ENCODE data around the gene CNGB1. TPM values are rescaled to one million over a fixed set of nuclear protein-coding genes. Genes with fewer than 3 reads are reported as not detected.
A peak's percentile ranks its signal among the peaks of the same experiment; 100 is the strongest.
"Not testable (repeated sequence)": the region's sequence is repeated elsewhere in the genome, so short reads cannot be mapped to it uniquely, and the experiment has no call there.

The CNGB1 gene
- total and polyA plus RNA-seq, 12 donors, result not detected

GRCh38 chr16:57858635-57859034 is 112.3 kb downstream of the CNGB1 start:
- ATAC-seq (peak in 2 of 8 donors; percentile 25 to 26), DNase-seq (no peak)
- Histone ChIP-seq H3K27ac (peak overlapping the region in 8 of 10 donors; percentile 40 to 80 (median 56)), H3K9me3 (peaks cover 0 to 18% (median 0%) of the 10 kb centered on the region in 11 donors), H3K27me3 (no peaks in the 10 kb centered on the region), H3K36me3 (no peaks in the 10 kb centered on the region), H3K4me3 (no peak overlapping the region), H3K4me1 (peaks cover 0 to 30% (median 14%) of the 10 kb centered on the region in 9 donors)
- intact Hi-C loops (cut with DNase I), result loop anchor here in 1 of 10 donors (2.0 kb wide), 1 partner anchor 30 kb away; no protein-coding TSS in a partner anchor
- no peak for TF ChIP-seq CTCF (IDR thresholded peaks at IDR 0.05)
- WGBS, 2 donors, result 20 to 41% methylated on average over 8 of the region's 8 CpGs

- Histone ChIP-seq H3K4me1 (peaks cover 0 to 24% (median 8%) of the 10 kb centered on the region in 9 donors), H3K9me3 (peaks cover 0 to 18% (median 0%) of the 10 kb centered on the region in 11 donors), H3K27ac (peak overlapping the region in 8 of 10 donors; percentile 40 to 80 (median 56))
- peak; percentile 25 to 85 (median 66) for ATAC-seq
- peak in 1 of 2 donors; percentile 12 for DNase-seq
- 34 to 35% methylated on average over 10 of the region's 10 CpGs for WGBS, 2 donors
- not testable (repeated sequence) for H3K36me3 ChIP-seq, H3K4me3 ChIP-seq, H3K27me3 ChIP-seq
- intact Hi-C loops (cut with DNase I), result loop anchor here in 1 of 10 donors (2.0 kb wide), 1 partner anchor 29 kb away; no protein-coding TSS in a partner anchor
Observed at GRCh38 chr16:57857991-57858390, 112.9 kb downstream of the CNGB1 start.

GRCh38 chr16:57855188-57855587 is 115.7 kb downstream of the CNGB1 start:
- Histone ChIP-seq H3K9me3 (peaks cover 0 to 18% (median 0%) of the 10 kb centered on the region in 11 donors), H3K4me1 (peaks cover 0 to 18% (median 6%) of the 10 kb centered on the region in 9 donors), H3K27ac (no peak overlapping the region), H3K27me3 (no peaks in the 10 kb centered on the region), H3K36me3 (no peaks in the 10 kb centered on the region), H3K4me3 (no peak overlapping the region)
- ATAC-seq, result no peak
- intact Hi-C loops (cut with DNase I), result no loop called here
- no peak for DNase-seq
- 97 to 99% methylated on average over 5 of the region's 5 CpGs for WGBS, 2 donors
- no peak for TF ChIP-seq CTCF (IDR thresholded peaks at IDR 0.05)

- intact Hi-C loops (cut with DNase I), result no loop called here
- H3K9me3 ChIP-seq, result peaks cover 0 to 13% (median 0%) of the 10 kb centered on the region in 11 donors
- WGBS, 2 donors, result 85 to 87% methylated on average over 5 of the region's 5 CpGs
- no peak for DNase-seq
- H3K27ac ChIP-seq, result no peak overlapping the region
- no peaks in the 10 kb centered on the region for H3K27me3 ChIP-seq
- H3K4me1 ChIP-seq, result no peaks in the 10 kb centered on the region
- no peak for TF ChIP-seq CTCF (IDR thresholded peaks at IDR 0.05)
- no peak for ATAC-seq
- no peak overlapping the region for H3K4me3 ChIP-seq
- H3K36me3 ChIP-seq, result no peaks in the 10 kb centered on the region
Observed at GRCh38 chr16:57852189-57852588, 118.7 kb downstream of the CNGB1 start.

GRCh38 chr16:57848181-57848580 is 122.7 kb downstream of the CNGB1 start:
- no peaks in the 10 kb centered on the region for H3K9me3 ChIP-seq
- DNase-seq, result no peak
- no peaks in the 10 kb centered on the region for H3K36me3 ChIP-seq
- no peak overlapping the region for H3K27ac ChIP-seq
- ATAC-seq, result no peak
- 96 to 97% methylated on average over 5 of the region's 5 CpGs for WGBS, 2 donors
- no peak for TF ChIP-seq CTCF (IDR thresholded peaks at IDR 0.05)
- no peaks in the 10 kb centered on the region for H3K4me1 ChIP-seq
- no peak overlapping the region for H3K4me3 ChIP-seq
- no peaks in the 10 kb centered on the region for H3K27me3 ChIP-seq
- intact Hi-C loops (cut with DNase I), result no loop called here

GRCh38 chr16:57846931-57847330 is 124.0 kb downstream of the CNGB1 start:
- H3K36me3 ChIP-seq; H3K27me3 ChIP-seq; intact Hi-C loops (cut with DNase I); H3K9me3 ChIP-seq; H3K4me1 ChIP-seq; H3K27ac ChIP-seq; H3K4me3 ChIP-seq; ATAC-seq; DNase-seq: not testable (repeated sequence)
- 72 to 80% methylated on average over 6 of the region's 6 CpGs for WGBS, 2 donors

Measured in heart right ventricle (tissue), 16 donors.